Transverse colon (tissue), 4 donors: Measurements from ENCODE around the gene RABGAP1L. TPM values are rescaled to one million over a fixed set of nuclear protein-coding genes. Genes with fewer than 3 reads are reported as not detected.

Experiments used
- DNase-seq: peaks from one replicate; pipeline ENCODE4 v3.0.0-alpha.2; 2019
- H3K27ac ChIP-seq, 4 donors: fragments of 200-600 bp; sonication (generic); 2 replicates each; pipeline ENCODE4 v1.5.1; 2016 to 2018; ENCODE audit warnings: inconsistent platforms in 4 of 4
- H3K27me3 ChIP-seq: fragments of 200-600 bp; sonication (generic); 2 replicates; pipeline ENCODE4 v1.5.1; 2017; ENCODE audit warnings: inconsistent platforms
- H3K36me3 ChIP-seq, 4 donors: fragments of 200-600 bp; sonication (generic); 2 replicates each; pipeline ENCODE4 v1.5.1; 2017 to 2019; ENCODE audit warnings: inconsistent platforms in 4 of 4
- H3K4me1 ChIP-seq, 4 donors: fragments of 200-600 bp; sonication (generic); 2 replicates each; pipeline ENCODE4 v1.5.1; 2017 to 2020; ENCODE audit warnings: inconsistent platforms in 4 of 4
- H3K4me3 ChIP-seq, 4 donors: fragments of 200-600 bp; sonication (generic); 1 replicate in 1 of 4; 2 replicates in 3 of 4; pipeline versions ENCODE4 v1.5.1 to v1.6.1; 2017 to 2019; ENCODE audit warnings: inconsistent platforms in 4 of 4
- H3K9me3 ChIP-seq, 2 donors: fragments of 200-600 bp; sonication (generic); 2 replicates each; pipeline ENCODE4 v1.5.1; 2017 to 2019; ENCODE audit warnings: inconsistent platforms in 2 of 2
- EP300 ChIP-seq: sonication (generic); formaldehyde crosslinking; IDR thresholded peaks from one replicate; pipeline ENCODE4 v1.6.1; 2017; ENCODE audit warnings: antibody characterized with exemption, low read depth
- POLR2A ChIP-seq: fragments of 450-650 bp; IDR thresholded peaks from one replicate; pipeline ENCODE4 v1.6.1; 2016; ENCODE audit warnings: antibody characterized with exemption, mild to moderate bottlenecking, moderate library complexity
- POLR2AphosphoS5 ChIP-seq, 3 donors: sonication (generic); formaldehyde crosslinking; IDR thresholded peaks; one replicate each; pipeline ENCODE4 v1.6.1; 2016; ENCODE audit warnings: antibody characterized with exemption in 3 of 3
- WGBS, 2 donors: methylation state at CpG; one replicate each; pipeline ENCODE4 v1.1.5; 2018; ENCODE audit warnings: low coverage in 1 of 2; 5-methylcytosine and 5-hydroxymethylcytosine counted together
- in situ Hi-C, 4 donors: fragments of 200-750 bp; cut with MboI; loops; one replicate each; pipeline versions ENCODE4 v1.15.0 to v1.15.1; 2017; ENCODE audit warnings: low sequenced_read_pairs in 3 of 4, low pct_ligation_motif_present in 1 of 4, low pct_unique_long_range_greater_than_20kb in 1 of 4
- intact Hi-C: fragments of 100-400 bp; cut with DNase I; formaldehyde crosslinking; loops from one replicate; pipeline ENCODE4 v1.15.1; 2023; ENCODE audit warnings: low total_unique reads
- total RNA-seq, 4 donors: library from RNA; depleted of rRNA; stranded (reverse); fragments of >200 nt; gene quantifications; one replicate each; pipeline ENCODE4 v1.1.0, GENCODE V29; 2016
- TF ChIP-seq, protein P1 (sequence below), 5 experiments: fragments of 200-600 bp in 3 of 5; fragments of 450-650 bp in 2 of 5; sonication (generic) in 3 of 5; IDR thresholded peaks; 1 replicate in 2 of 5; 2 replicates in 3 of 5; pipeline ENCODE4 v1.5.1; 2016 to 2017; ENCODE audit warnings: antibody characterized with exemption in 5 of 5, inconsistent platforms in 3 of 5, mild to moderate bottlenecking in 2 of 5, moderate library complexity in 1 of 5

The RABGAP1L gene
- total RNA-seq, 4 donors from 2014 or later, result 68.9 to 127 (median 99.9) TPM

DNA sequence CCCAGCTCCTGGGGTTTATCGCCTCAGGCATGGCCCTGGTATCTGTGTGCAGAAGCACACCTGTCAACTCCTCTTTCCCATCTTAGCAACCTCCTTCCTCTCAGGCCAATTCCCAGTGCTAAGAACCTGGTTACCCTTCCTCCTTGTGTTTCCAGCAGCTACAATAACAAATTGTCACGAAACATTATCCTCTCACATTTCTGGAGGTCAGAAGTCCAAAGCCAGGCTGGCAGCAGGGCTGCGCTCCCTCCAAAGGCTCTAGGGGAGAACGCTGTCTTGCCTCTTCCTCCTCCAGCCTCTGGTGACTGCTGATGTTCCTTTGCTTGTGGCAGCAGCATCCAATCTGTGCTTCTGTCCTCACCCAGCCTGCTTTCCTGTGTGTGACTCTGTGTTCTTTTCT lies 874.6 kb downstream of the RABGAP1L start:
- no peak for TF ChIP-seq EP300
- TF ChIP-seq POLR2A, result no peak
- TF ChIP-seq, protein P1, sequence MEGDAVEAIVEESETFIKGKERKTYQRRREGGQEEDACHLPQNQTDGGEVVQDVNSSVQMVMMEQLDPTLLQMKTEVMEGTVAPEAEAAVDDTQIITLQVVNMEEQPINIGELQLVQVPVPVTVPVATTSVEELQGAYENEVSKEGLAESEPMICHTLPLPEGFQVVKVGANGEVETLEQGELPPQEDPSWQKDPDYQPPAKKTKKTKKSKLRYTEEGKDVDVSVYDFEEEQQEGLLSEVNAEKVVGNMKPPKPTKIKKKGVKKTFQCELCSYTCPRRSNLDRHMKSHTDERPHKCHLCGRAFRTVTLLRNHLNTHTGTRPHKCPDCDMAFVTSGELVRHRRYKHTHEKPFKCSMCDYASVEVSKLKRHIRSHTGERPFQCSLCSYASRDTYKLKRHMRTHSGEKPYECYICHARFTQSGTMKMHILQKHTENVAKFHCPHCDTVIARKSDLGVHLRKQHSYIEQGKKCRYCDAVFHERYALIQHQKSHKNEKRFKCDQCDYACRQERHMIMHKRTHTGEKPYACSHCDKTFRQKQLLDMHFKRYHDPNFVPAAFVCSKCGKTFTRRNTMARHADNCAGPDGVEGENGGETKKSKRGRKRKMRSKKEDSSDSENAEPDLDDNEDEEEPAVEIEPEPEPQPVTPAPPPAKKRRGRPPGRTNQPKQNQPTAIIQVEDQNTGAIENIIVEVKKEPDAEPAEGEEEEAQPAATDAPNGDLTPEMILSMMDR (IDR thresholded peaks at IDR 0.05), result no peak
- TF ChIP-seq POLR2AphosphoS5 (IDR thresholded peaks at IDR 0.05), result no peak
- in situ Hi-C loops, result loop anchor here (10.0 to 25.0 kb wide), 4 partner anchors 91 to 291 kb away; no protein-coding TSS in a partner anchor
- 77 to 85% methylated on average over 3 to 4 of the region's 4 CpGs for WGBS, 2 donors

GRCh38 chr1:175034775-175035174 lies 875.5 kb downstream of the RABGAP1L start:
- H3K27me3 ChIP-seq, result no peaks in the 10 kb centered on the region
- H3K4me1 ChIP-seq, result no peaks in the 10 kb centered on the region
- WGBS, 2 donors, result 59 to 66% methylated on average over 2 of the region's 2 CpGs
- no peak overlapping the region for H3K27ac ChIP-seq
- H3K36me3 ChIP-seq, result no peaks in the 10 kb centered on the region
- DNase-seq, result no peak
- in situ Hi-C loops (loop anchor here (10.0 to 25.0 kb wide), 4 partner anchors 90 to 290 kb away; no protein-coding TSS in a partner anchor), intact Hi-C loops (loop anchor here (5.0 to 10.0 kb wide), 3 partner anchors 90 to 280 kb away; no protein-coding TSS in a partner anchor)
- H3K4me3 ChIP-seq, result no peak overlapping the region
- H3K9me3 ChIP-seq, result no peaks in the 10 kb centered on the region
- TF ChIP-seq EP300 (no peak), POLR2A (no peak), POLR2AphosphoS5 (IDR thresholded peaks at IDR 0.05) (no peak)
- TF ChIP-seq, protein P1 (IDR thresholded peaks at IDR 0.05), result no peak

More for the DNA sequence above, 874.6 kb downstream of the RABGAP1L start:
- no peak overlapping the region for H3K27ac ChIP-seq
- DNase-seq, result no peak
- H3K36me3 ChIP-seq, result no peaks in the 10 kb centered on the region
- no peaks in the 10 kb centered on the region for H3K4me1 ChIP-seq
- H3K27me3 ChIP-seq, result no peaks in the 10 kb centered on the region
- H3K9me3 ChIP-seq, result no peaks in the 10 kb centered on the region
- intact Hi-C loops, result loop anchor here (5.0 to 10.0 kb wide), 3 partner anchors 91 to 281 kb away; no protein-coding TSS in a partner anchor
- H3K4me3 ChIP-seq, result no peak overlapping the region

DNA sequence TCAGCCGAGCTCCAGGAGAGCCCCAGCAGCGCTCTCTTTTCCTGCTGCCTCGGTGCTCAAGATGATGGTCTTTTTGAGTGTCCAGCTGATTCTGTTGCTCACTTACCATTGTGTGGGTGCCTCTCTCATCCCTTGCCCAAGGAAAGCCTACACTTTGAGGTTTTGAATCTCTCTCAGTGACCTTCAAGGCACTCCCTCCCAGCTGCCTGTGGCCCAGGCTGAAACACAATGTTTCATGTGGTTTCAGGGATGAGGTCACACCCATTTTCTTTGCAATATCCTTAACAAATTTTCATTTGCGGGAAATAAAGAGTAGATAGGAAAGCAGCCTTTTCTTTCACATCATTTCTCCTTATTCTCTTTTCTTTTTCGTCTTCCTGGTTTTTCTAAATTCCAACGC lies 876.5 kb downstream of the RABGAP1L start:
- 89 to 90% methylated on average over 5 to 6 of the region's 6 CpGs for WGBS, 2 donors
- H3K27ac ChIP-seq, result no peak overlapping the region
- no peaks in the 10 kb centered on the region for H3K9me3 ChIP-seq
- intact Hi-C loops, result loop anchor here (10.0 kb wide), 2 partner anchors 89 to 279 kb away; no protein-coding TSS in a partner anchor
- H3K36me3 ChIP-seq, result no peaks in the 10 kb centered on the region
- DNase-seq, result no peak
- no peak overlapping the region for H3K4me3 ChIP-seq
- in situ Hi-C loops, result loop anchor here (10.0 to 25.0 kb wide), 4 partner anchors 89 to 289 kb away; no protein-coding TSS in a partner anchor
- no peaks in the 10 kb centered on the region for H3K4me1 ChIP-seq
- no peak for TF ChIP-seq POLR2AphosphoS5 (IDR thresholded peaks at IDR 0.05)
- no peak for TF ChIP-seq POLR2A
- no peak for TF ChIP-seq EP300
- TF ChIP-seq, protein P1 (IDR thresholded peaks at IDR 0.05), result no peak
- H3K27me3 ChIP-seq, result no peaks in the 10 kb centered on the region

- DNase-seq, result no peak
- in situ Hi-C loops, result loop anchor here (10.0 to 25.0 kb wide), 4 partner anchors 88 to 288 kb away; no protein-coding TSS in a partner anchor
- intact Hi-C loops, result loop anchor here (10.0 kb wide), 2 partner anchors 88 to 278 kb away; no protein-coding TSS in a partner anchor
- no peak for TF ChIP-seq POLR2A
- TF ChIP-seq POLR2AphosphoS5 (IDR thresholded peaks at IDR 0.05), result no peak
- TF ChIP-seq, protein P1 (IDR thresholded peaks at IDR 0.05), result no peak
- no peak for TF ChIP-seq EP300
- WGBS, 2 donors, result 75 to 78% methylated on average over 2 to 3 of the region's 3 CpGs
- no peak overlapping the region for H3K4me3 ChIP-seq
- H3K27me3 ChIP-seq, result no peaks in the 10 kb centered on the region
- H3K9me3 ChIP-seq, result no peaks in the 10 kb centered on the region
- no peak overlapping the region for H3K27ac ChIP-seq
- no peaks in the 10 kb centered on the region for H3K36me3 ChIP-seq
- no peaks in the 10 kb centered on the region for H3K4me1 ChIP-seq
These were observed 877.2 kb downstream of the RABGAP1L start for GRCh38 chr1:175036476-175036875.
